A549 (cell line): ENCODE measurements around the gene INTS14. TPM values are rescaled to one million over a fixed set of nuclear protein-coding genes. Genes with fewer than 3 reads are reported as not detected.
A peak's percentile ranks its signal among the peaks of the same experiment; 100 is the strongest.

Experiments used
- ATAC-seq, 2 experiments: fragments of 200-7000 bp in 1 of 2; fragments of >200 bp in 1 of 2; cut with Nextera tagmentation in 1 of 2; cut with Tn5 transposase in 1 of 2; 3 replicates each; pipeline versions ENCODE4 v1.8.0 to v1.9.1; 2018 to 2020; ENCODE audit warnings: mild to moderate bottlenecking in 1 of 2, moderate library complexity in 1 of 2
- CTCF ChIA-PET: fragments of 300-600 bp; sonication (Branson Sonifier 250); formaldehyde crosslinking; extraction: SDS; loops from one replicate; lab custom pipeline; 2021; ENCODE audit warnings: antibody characterized with exemption, inconsistent platforms; lab: Yijun Ruan, JAX
- POLR2A ChIA-PET: fragments of 350-600 bp; formaldehyde crosslinking; extraction: SDS; loops from one replicate; lab custom pipeline; 2021; ENCODE audit warnings: antibody characterized with exemption, inconsistent platforms; lab: Yijun Ruan, JAX
- DNase-seq, 2 experiments: peaks; one replicate each; pipeline versions ENCODE4 v3.0.0 to v3.0.0-alpha.2; 2011 to 2016; ENCODE audit warnings: low read depth in 1 of 2, low spot score in 1 of 2
- FAIRE-seq: peaks from 2 replicates; lab custom pipeline; 2011; peaks lifted over from hg19 to GRCh38; lab: Jason Lieb, UNC
- H3K27ac ChIP-seq, 2 experiments: fragments of >200 bp; sonication (Bioruptor Twin); formaldehyde crosslinking; 3 replicates each; pipeline ENCODE4 v1.5.1; 2016 to 2017
- H3K4me1 ChIP-seq: fragments of >200 bp; sonication (Bioruptor Twin); formaldehyde crosslinking; 3 replicates; pipeline ENCODE4 v1.6.1; 2016
- H3K4me2 ChIP-seq: fragments of >200 bp; sonication (Bioruptor Twin); formaldehyde crosslinking; 3 replicates; pipeline ENCODE4 v1.6.1; 2016
- H3K4me3 ChIP-seq: fragments of >200 bp; sonication (Bioruptor Twin); formaldehyde crosslinking; 3 replicates; pipeline ENCODE4 v1.5.1; 2016
- H3K9me3 ChIP-seq: fragments of >200 bp; sonication (Bioruptor Twin); formaldehyde crosslinking; 3 replicates; pipeline ENCODE4 v1.6.1; 2016
- BCL3 ChIP-seq: fragments of >200 bp; sonication (Bioruptor Twin); formaldehyde crosslinking; IDR thresholded peaks from 3 replicates; pipeline ENCODE4 v1.6.1; 2016
- CHD2 ChIP-seq: fragments of 150-350 bp; IDR thresholded peaks from 2 replicates; pipeline ENCODE4 v1.6.1; 2014; ENCODE audit warnings: low read length; ENCODE audit not compliant: partially characterized antibody
- E2F6 ChIP-seq: IDR thresholded peaks from 2 replicates; pipeline ENCODE4 v1.6.1; 2012; ENCODE audit warnings: low read depth, borderline replicate concordance
- EHF ChIP-seq: fragments of 250-450 bp; sonication (Bioruptor Pico); IDR thresholded peaks from 2 replicates; pipeline ENCODE4 v1.5.0; 2020; ENCODE audit warnings: mild to moderate bottlenecking
- EHMT2 ChIP-seq: fragments of 200-600 bp; sonication (generic); IDR thresholded peaks from 2 replicates; pipeline ENCODE4 v1.6.1; 2016; ENCODE audit warnings: antibody characterized with exemption, low read depth, mild to moderate bottlenecking, moderate library complexity
- FOSL2 ChIP-seq, 2 experiments: fragments of 450-650 bp in 1 of 2; fragments of >200 bp in 1 of 2; sonication (Bioruptor Twin) in 1 of 2; formaldehyde crosslinking; IDR thresholded peaks; 2 replicates each; pipeline versions ENCODE4 v1.5.0 to v1.6.1; 2016 to 2020; ENCODE audit warnings: mild to moderate bottlenecking in 1 of 2, moderate library complexity in 1 of 2
- GATA3 ChIP-seq: IDR thresholded peaks from 2 replicates; pipeline ENCODE4 v1.6.1; 2012; ENCODE audit warnings: borderline replicate concordance
- JUN ChIP-seq, 2 experiments: fragments of >200 bp; sonication (Bioruptor Twin); formaldehyde crosslinking; IDR thresholded peaks; 2 replicates in 1 of 2; 3 replicates in 1 of 2; pipeline ENCODE4 v1.6.1; 2016 to 2017
- KDM5A ChIP-seq: fragments of 200-600 bp; sonication (generic); IDR thresholded peaks from 2 replicates; pipeline ENCODE4 v1.6.1; 2016; ENCODE audit warnings: antibody characterized with exemption, mild to moderate bottlenecking
- MAX ChIP-seq: IDR thresholded peaks from 2 replicates; pipeline ENCODE4 v1.6.1; 2012
- MYC ChIP-seq: IDR thresholded peaks from 2 replicates; pipeline ENCODE4 v1.6.1; 2012; ENCODE audit warnings: mild to moderate bottlenecking, inconsistent platforms, low read length, improper control_type of control experiment, borderline replicate concordance
- NPAS2 ChIP-seq: fragments of 250-450 bp; sonication (Bioruptor Pico); IDR thresholded peaks from 2 replicates; pipeline ENCODE4 v1.8.0; 2022; ENCODE audit warnings: mild to moderate bottlenecking, moderate library complexity, borderline replicate concordance
- PHF8 ChIP-seq: fragments of 200-600 bp; sonication (generic); IDR thresholded peaks from 2 replicates; pipeline ENCODE4 v1.6.1; 2016; ENCODE audit warnings: low read depth, mild to moderate bottlenecking, antibody characterized with exemption, moderate library complexity, borderline replicate concordance
- POLR2A ChIP-seq: IDR thresholded peaks from 2 replicates; pipeline ENCODE4 v1.6.1; 2012; ENCODE audit warnings: mild to moderate bottlenecking, low read length
- SREBF2 ChIP-seq: fragments of 450-650 bp; IDR thresholded peaks from 2 replicates; pipeline ENCODE4 v1.6.1; 2014; ENCODE audit warnings: mild to moderate bottlenecking, moderate library complexity
- TFCP2L1 ChIP-seq: fragments of 250-450 bp; sonication (Bioruptor Pico); IDR thresholded peaks from 2 replicates; pipeline ENCODE4 v1.5.0; 2021; ENCODE audit warnings: mild to moderate bottlenecking
- TP53 ChIP-seq: fragments of 250-450 bp; sonication (Bioruptor Pico); IDR thresholded peaks from 2 replicates; pipeline ENCODE4 v1.5.0; 2021; ENCODE audit warnings: mild to moderate bottlenecking, moderate library complexity
- ZC3H11A ChIP-seq: fragments of 450-650 bp; IDR thresholded peaks from 2 replicates; pipeline ENCODE4 v1.6.1; 2014; ENCODE audit warnings: antibody characterized with exemption, mild to moderate bottlenecking
- WGBS: methylation state at CpG from one replicate; pipeline ENCODE4 v1.1.6; 2017; ENCODE audit errors: missing lambda C conversion rate; 5-methylcytosine and 5-hydroxymethylcytosine counted together
- polyA plus RNA-seq, 4 experiments: library from polyadenylated mRNA; depleted of rRNA in 3 of 4; stranded (reverse); fragments of >200 nt; fragmentation: RNase III in 1 of 4; extraction: RNeasy Plus Mini Kit Qiagen cat#74134 plus additional on column Dnase treatment in 1 of 4; gene quantifications; 2 replicates in 3 of 4; 3 replicates in 1 of 4; pipeline ENCODE4 v1.2.3, GENCODE V29; 2011 to 2017
- small RNA-seq, 6 experiments: library from RNA; depleted of rRNA; stranded (forward); fragments of <200 nt; gene quantifications; one replicate each; pipeline ENCODE3, GENCODE V24; 2012

The INTS14 gene
- polyA plus RNA-seq, 2 of the 4 experiments (the other 2 are of a cell fraction), result 38.1 to 82.1 TPM

- ATAC-seq, result no peak
- TF ChIP-seq FOSL2 (IDR thresholded peaks at IDR 0.05), result no peak; the same call in 1 of the 2 replicates
- peak; percentile 79 for TF ChIP-seq FOSL2 (CRISPR knock-in tag; IDR thresholded peaks at IDR 0.05)
- TF ChIP-seq MAX, result peak; percentile 34; the same call in 1 of the 2 replicates
- TF ChIP-seq KDM5A, result no peak
- TF ChIP-seq, all 56 proteins: peak for 2
- FAIRE-seq, result no peak
- H3K4me2 ChIP-seq, result peak overlapping the region; percentile 95
- 17% methylated on average over 1 of the region's 1 CpG for WGBS
- ChIA-PET POLR2A (no interaction called here), CTCF (no interaction called here)
- no peak overlapping the region for H3K4me3 ChIP-seq
- H3K4me1 ChIP-seq, result peaks cover 44% of the 10 kb centered on the region
- DNase-seq, result peak; percentile 43 to 44
- no peak overlapping the region for H3K27ac ChIP-seq
- H3K9me3 ChIP-seq, result no peaks in the 10 kb centered on the region
Measured at GRCh38 chr15:65532738-65533051, 78.2 kb downstream of the INTS14 start.

GRCh38 chr15:65530318-65531111, 80.4 kb downstream of the INTS14 start, which contains the start of gene HACD3:
HACD3 (plus strand) TSS chr15:65530463; CDS start chr15:65530632, 169 bp downstream.
- H3K9me3 ChIP-seq, result no peaks in the 10 kb centered on the region
- peak; percentile 94 to 96 for ATAC-seq
- peak within 1 kb of the TSS; percentile 85 to 91 for H3K27ac ChIP-seq
- H3K4me1 ChIP-seq, result peaks cover 44% of the 10 kb centered on the region
- CTCF ChIA-PET, result interaction anchor here (0.8 to 1.4 kb wide), 9 partner anchors 65 to 212 kb away, joined by 3 to 4 read pairs (median 3); no protein-coding TSS in a partner anchor
- TF ChIP-seq CHD2, result peak; percentile 10
- peak; percentile 70; the same call in 2 of the 3 replicates for TF ChIP-seq BCL3
- peak; percentile 95 for TF ChIP-seq E2F6
- peak; percentile 89 for TF ChIP-seq POLR2A
- peak; percentile 97 for TF ChIP-seq MAX
- TF ChIP-seq ZC3H11A, result no peak
- TF ChIP-seq GATA3, result 0 out of 2 replicates have a peak, but pooled peaks have one; percentile 22
- peak; percentile 39; the same call in 1 of the 2 replicates for TF ChIP-seq TFCP2L1
- TF ChIP-seq MYC, result peak; percentile 33; the same call in 1 of the 2 replicates
- TF ChIP-seq SREBF2, result no peak
- peak; percentile 43 to 86; a peak in 4 of 5 replicates for TF ChIP-seq JUN (IDR thresholded peaks at IDR 0.05)
- TF ChIP-seq EHF (CRISPR knock-in tag), result no peak
- TF ChIP-seq NPAS2 (CRISPR knock-in tag), result no peak
- TF ChIP-seq TP53 (CRISPR knock-in tag), result 0 out of 2 replicates have a peak, but pooled peaks have one; percentile 26
- TF ChIP-seq PHF8, result peak; percentile 67
- TF ChIP-seq, all 56 proteins: peak for 11
- WGBS, result 2% methylated on average over 62 of the region's 88 CpGs
- no peak for FAIRE-seq
- DNase-seq, result peak; percentile 90 to 97
- H3K4me2 ChIP-seq, result peak within 1 kb of the TSS; percentile 95
- peak within 1 kb of the TSS; percentile 78 for H3K4me3 ChIP-seq
- POLR2A ChIA-PET, result interaction anchor here (0.7 to 2.1 kb wide), 9 partner anchors 11 to 345 kb away, joined by 3 to 23 read pairs (median 4); partner anchors contain the start of genes CLPX, IGDCC4, INTS14 and RAB11A

- TF ChIP-seq EHMT2 (no peak), KDM5A (no peak), TP53 (CRISPR knock-in tag) (no peak)
- no peaks in the 10 kb centered on the region for H3K9me3 ChIP-seq
- peak overlapping the region; percentile 78 for H3K4me3 ChIP-seq
- DNase-seq, result no peak
- no peak; a peak in 1 of 6 replicates for ATAC-seq
- ChIA-PET POLR2A (interaction anchor here (0.9 to 2.1 kb wide), 8 partner anchors 11 to 345 kb away, joined by 3 to 23 read pairs (median 4); partner anchors contain the start of genes CLPX, IGDCC4, INTS14 and RAB11A), CTCF (interaction anchor here (0.8 to 1.2 kb wide), 5 partner anchors 66 to 211 kb away, joined by 3 to 4 read pairs (median 3); no protein-coding TSS in a partner anchor)
- WGBS, result 59% methylated on average over 13 of the region's 13 CpGs
- H3K4me1 ChIP-seq, result peaks cover 38% of the 10 kb centered on the region
- peak overlapping the region; percentile 85 to 91 for H3K27ac ChIP-seq
- no peak for FAIRE-seq
- peak overlapping the region; percentile 95 for H3K4me2 ChIP-seq
Measured at GRCh38 chr15:65529762-65530317, 81.1 kb downstream of the INTS14 start.

Small RNA genes within 50 kb of the gene (small RNA-seq; reads per million reads assigned to genes)
- gene RNU6-19P, result 0.45 to 33.7 (median 5.8) reads per million in 6 experiments

Other genes with a start within 250 kb of the INTS14 start
- 0.04 TPM in 1 of 2 replicates, not detected in the other for gene IGDCC3, start 233.1 kb downstream of the INTS14 start, polyA plus RNA-seq (2011; rRNA removed)
- gene IGDCC3, start 233.1 kb downstream of the INTS14 start, polyA plus RNA-seq (2017; fragmentation: RNase III; extraction: RNeasy Plus Mini Kit Qiagen cat#74134 plus additional on column Dnase treatment), result 0.04 to 0.12 TPM (median 0.11 TPM) in 3 replicates
- 5.2 and 5.4 TPM in 2 replicates for gene IGDCC4, start 188.2 kb downstream of the INTS14 start, polyA plus RNA-seq (2011; rRNA removed)
- 3.8 to 4.2 TPM (median 3.9 TPM) in 3 replicates for gene IGDCC4, start 188.2 kb downstream of the INTS14 start, polyA plus RNA-seq (2017; fragmentation: RNase III; extraction: RNeasy Plus Mini Kit Qiagen cat#74134 plus additional on column Dnase treatment)
- 41.8 and 43.3 TPM in 2 replicates for gene DPP8, start 93.4 kb downstream of the INTS14 start, polyA plus RNA-seq (2011; rRNA removed)
- 24.4 to 26.6 TPM (median 25.6 TPM) in 3 replicates for gene DPP8, start 93.4 kb downstream of the INTS14 start, polyA plus RNA-seq (2017; fragmentation: RNase III; extraction: RNeasy Plus Mini Kit Qiagen cat#74134 plus additional on column Dnase treatment)
- gene HACD3, start 80.7 kb downstream of the INTS14 start, polyA plus RNA-seq (2011; rRNA removed), result 186 and 212 TPM in 2 replicates
- 140 to 151 TPM (median 149 TPM) in 3 replicates for gene HACD3, start 80.7 kb downstream of the INTS14 start, polyA plus RNA-seq (2017; fragmentation: RNase III; extraction: RNeasy Plus Mini Kit Qiagen cat#74134 plus additional on column Dnase treatment)
- gene SLC24A1, start 10.8 kb upstream of the INTS14 start, polyA plus RNA-seq (2011; rRNA removed), result 6.8 and 7.0 TPM in 2 replicates
- 5.2 to 6.4 TPM (median 5.9 TPM) in 3 replicates for gene SLC24A1, start 10.8 kb upstream of the INTS14 start, polyA plus RNA-seq (2017; fragmentation: RNase III; extraction: RNeasy Plus Mini Kit Qiagen cat#74134 plus additional on column Dnase treatment)
- 16.8 and 18.7 TPM in 2 replicates for gene DENND4A, start 181.2 kb upstream of the INTS14 start, polyA plus RNA-seq (2011; rRNA removed)
- 5.6 to 6.0 TPM (median 6.0 TPM) in 3 replicates for gene DENND4A, start 181.2 kb upstream of the INTS14 start, polyA plus RNA-seq (2017; fragmentation: RNase III; extraction: RNeasy Plus Mini Kit Qiagen cat#74134 plus additional on column Dnase treatment)